Panc1 (cell line): ENCODE data around the gene ACSL1. TPM values are rescaled to one million over a fixed set of nuclear protein-coding genes. Genes with fewer than 3 reads are reported as not detected.

Source experiments
- ATAC-seq: fragments of 200-7000 bp; cut with Tn5 transposase; 2 replicates; pipeline ENCODE4 v1.9.1; 2020; ENCODE audit warnings: mild to moderate bottlenecking, moderate library complexity
- BruUV-seq: library from RNA; stranded (reverse); fragments of 400-500 nt; replicated peaks from 2 replicates; lab custom pipeline; 2021; lab: Mats Ljungman, UMichigan
- CTCF ChIA-PET: fragments of 300-600 bp; sonication (Branson Sonifier 250); formaldehyde crosslinking; loops from one replicate; lab custom pipeline; 2022; ENCODE audit warnings: antibody characterized with exemption; lab: Charles Lee
- POLR2A ChIA-PET: fragments of 300-600 bp; sonication (Branson Sonifier 250); formaldehyde crosslinking; loops from one replicate; lab custom pipeline; 2022; ENCODE audit warnings: antibody characterized with exemption; lab: Charles Lee
- DNase-seq: peaks from one replicate; pipeline ENCODE4 v3.0.0-alpha.2; 2010; ENCODE audit warnings: low read depth, low spot score
- H3K27ac ChIP-seq: 2 replicates; pipeline ENCODE4 v1.5.1; 2011; ENCODE audit warnings: mild to moderate bottlenecking, low read length, inconsistent platforms
- H3K27me3 ChIP-seq: fragments of 200-500 bp; sonication (Bioruptor generic); 2 replicates; pipeline ENCODE4 v1.6.0; 2014; ENCODE audit warnings: low read length, inconsistent platforms; ENCODE audit not compliant: control insufficient read depth, insufficient read depth
- H3K36me3 ChIP-seq: fragments of 200-500 bp; sonication (Bioruptor generic); 2 replicates; pipeline ENCODE4 v1.5.1; 2014; ENCODE audit warnings: inconsistent platforms, mild to moderate bottlenecking, low read length, moderate library complexity; ENCODE audit not compliant: control insufficient read depth, insufficient read depth
- H3K4me1 ChIP-seq: 2 replicates; pipeline ENCODE4 v1.5.1; 2011; ENCODE audit warnings: inconsistent platforms, mild to moderate bottlenecking, low read length, moderate library complexity; ENCODE audit not compliant: control insufficient read depth, insufficient read depth
- H3K4me3 ChIP-seq, 2 experiments: 2 replicates each; pipeline ENCODE4 v1.5.1; 2011 to 2012; ENCODE audit warnings: low read depth in 2 of 2, low read length in 2 of 2, mild to moderate bottlenecking in 2 of 2, inconsistent platforms in 1 of 2, moderate library complexity in 1 of 2
- H3K9me3 ChIP-seq: fragments of 200-500 bp; sonication (Bioruptor generic); 2 replicates; pipeline ENCODE4 v1.5.1; 2014; ENCODE audit warnings: low read depth, mild to moderate bottlenecking, inconsistent platforms, low read length, moderate library complexity; ENCODE audit not compliant: control insufficient read depth, insufficient read depth
- POLR2AphosphoS5 ChIP-seq: IDR thresholded peaks from 2 replicates; pipeline ENCODE4 v1.6.1; 2012; ENCODE audit warnings: mild to moderate bottlenecking, low read depth, low read length, moderate library complexity
- SIN3A ChIP-seq: IDR thresholded peaks from 2 replicates; pipeline ENCODE4 v1.6.1; 2012; ENCODE audit warnings: low read depth, mild to moderate bottlenecking, low read length, moderate library complexity, borderline replicate concordance; ENCODE audit not compliant: insufficient read depth
- TCF7L2 ChIP-seq: IDR thresholded peaks from 2 replicates; pipeline ENCODE4 v1.6.1; 2011; ENCODE audit warnings: mild to moderate bottlenecking, low read depth, low read length, inconsistent platforms
- in situ Hi-C: cut with HindIII; loops from 2 replicates; pipeline ENCODE4 v1.10.0; 2016; ENCODE audit warnings: low sequenced_read_pairs, low pct_unique_long_range_greater_than_20kb
- intact Hi-C: fragments of 100-400 bp; cut with micrococcal nuclease; formaldehyde crosslinking; loops from one replicate; pipeline ENCODE4 v1.10.0; 2022; ENCODE audit not compliant: unreplicated experiment
- total RNA-seq: library from RNA; stranded (reverse); gene quantifications from one replicate; pipeline ENCODE4 v1.2.1, GENCODE V29; 2021; ENCODE audit not compliant: unreplicated experiment
- TF ChIP-seq, protein P1 (sequence below): fragments of 450-650 bp; IDR thresholded peaks from 2 replicates; pipeline ENCODE4 v1.5.1; 2017; ENCODE audit warnings: mild to moderate bottlenecking
- TF ChIP-seq, protein P2 (sequence below), 2 experiments: IDR thresholded peaks; 2 replicates each; pipeline ENCODE4 v1.6.1; 2011 to 2012; ENCODE audit warnings: low read depth in 2 of 2, control low read depth in 1 of 2, low read length in 1 of 2, mild to moderate bottlenecking in 1 of 2, moderate library complexity in 1 of 2; ENCODE audit not compliant: insufficient read depth in 1 of 2

Gene ACSL1
- total RNA-seq, 1 experiment from 2014 or later, result 15.4 TPM

DNA sequence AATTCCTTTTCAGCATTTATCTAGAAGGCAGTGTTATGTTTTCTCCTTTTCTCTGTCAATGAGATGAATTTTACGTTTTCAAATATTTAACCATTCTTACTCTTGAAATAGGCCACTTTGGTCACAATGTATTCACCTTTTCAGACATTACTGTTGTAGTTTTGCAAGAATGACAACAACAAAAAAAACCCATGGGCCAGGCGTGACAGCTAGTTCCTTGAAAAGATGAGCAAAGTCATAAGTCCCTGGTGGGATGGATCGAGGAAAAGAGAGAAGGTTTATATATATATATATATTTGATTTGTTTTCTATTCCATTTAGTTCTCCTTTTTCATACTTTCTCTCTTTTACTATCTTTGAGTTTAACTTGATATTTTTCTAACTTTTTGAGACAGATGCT, 38.1 kb upstream of the ACSL1 start:
- no TSS peak for BruUV-seq
- POLR2A ChIA-PET, result interaction anchor here (0.7 kb wide), 1 partner anchor 79 kb away, joined by 3 read pairs; no protein-coding TSS in a partner anchor
- CTCF ChIA-PET, result no interaction called here

DNA sequence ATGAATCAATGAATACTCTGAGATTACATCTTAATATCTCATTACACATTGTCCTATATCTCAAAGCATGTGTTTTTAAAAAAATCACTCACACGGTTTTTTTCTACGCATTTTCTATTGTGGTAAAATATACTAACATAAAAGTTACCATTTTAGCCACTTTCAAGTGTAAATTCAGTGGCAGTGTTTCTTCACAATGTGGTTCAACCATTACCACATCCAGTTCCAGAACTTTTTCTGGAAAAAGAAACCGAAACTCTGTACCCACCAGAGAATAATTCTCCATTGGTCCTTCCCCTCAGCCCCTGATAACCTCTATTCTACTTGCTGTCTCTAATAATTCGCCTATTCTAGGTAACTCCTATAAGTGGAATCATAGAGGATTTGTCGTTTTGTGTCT, 35.3 kb upstream of the ACSL1 start:
- no peak overlapping the region for H3K27ac ChIP-seq
- ChIA-PET CTCF (no interaction called here), POLR2A (no interaction called here)
- H3K4me1 ChIP-seq, result no peaks in the 10 kb centered on the region
- ATAC-seq (no peak), DNase-seq (no peak)
- in situ Hi-C loops, result no loop called here
- H3K27me3 ChIP-seq, result no peaks in the 10 kb centered on the region; the same call in 1 of the 2 replicates
- BruUV-seq, result no TSS peak
- H3K36me3 ChIP-seq, result no peaks in the 10 kb centered on the region
- H3K9me3 ChIP-seq, result no peaks in the 10 kb centered on the region
- intact Hi-C loops, result no loop called here
- no peak overlapping the region for H3K4me3 ChIP-seq
- TF ChIP-seq, protein P1, sequence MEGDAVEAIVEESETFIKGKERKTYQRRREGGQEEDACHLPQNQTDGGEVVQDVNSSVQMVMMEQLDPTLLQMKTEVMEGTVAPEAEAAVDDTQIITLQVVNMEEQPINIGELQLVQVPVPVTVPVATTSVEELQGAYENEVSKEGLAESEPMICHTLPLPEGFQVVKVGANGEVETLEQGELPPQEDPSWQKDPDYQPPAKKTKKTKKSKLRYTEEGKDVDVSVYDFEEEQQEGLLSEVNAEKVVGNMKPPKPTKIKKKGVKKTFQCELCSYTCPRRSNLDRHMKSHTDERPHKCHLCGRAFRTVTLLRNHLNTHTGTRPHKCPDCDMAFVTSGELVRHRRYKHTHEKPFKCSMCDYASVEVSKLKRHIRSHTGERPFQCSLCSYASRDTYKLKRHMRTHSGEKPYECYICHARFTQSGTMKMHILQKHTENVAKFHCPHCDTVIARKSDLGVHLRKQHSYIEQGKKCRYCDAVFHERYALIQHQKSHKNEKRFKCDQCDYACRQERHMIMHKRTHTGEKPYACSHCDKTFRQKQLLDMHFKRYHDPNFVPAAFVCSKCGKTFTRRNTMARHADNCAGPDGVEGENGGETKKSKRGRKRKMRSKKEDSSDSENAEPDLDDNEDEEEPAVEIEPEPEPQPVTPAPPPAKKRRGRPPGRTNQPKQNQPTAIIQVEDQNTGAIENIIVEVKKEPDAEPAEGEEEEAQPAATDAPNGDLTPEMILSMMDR, result no peak
- TF ChIP-seq SIN3A, result no peak
- TF ChIP-seq POLR2AphosphoS5, result no peak
- no peak for TF ChIP-seq TCF7L2
- TF ChIP-seq, protein P2, sequence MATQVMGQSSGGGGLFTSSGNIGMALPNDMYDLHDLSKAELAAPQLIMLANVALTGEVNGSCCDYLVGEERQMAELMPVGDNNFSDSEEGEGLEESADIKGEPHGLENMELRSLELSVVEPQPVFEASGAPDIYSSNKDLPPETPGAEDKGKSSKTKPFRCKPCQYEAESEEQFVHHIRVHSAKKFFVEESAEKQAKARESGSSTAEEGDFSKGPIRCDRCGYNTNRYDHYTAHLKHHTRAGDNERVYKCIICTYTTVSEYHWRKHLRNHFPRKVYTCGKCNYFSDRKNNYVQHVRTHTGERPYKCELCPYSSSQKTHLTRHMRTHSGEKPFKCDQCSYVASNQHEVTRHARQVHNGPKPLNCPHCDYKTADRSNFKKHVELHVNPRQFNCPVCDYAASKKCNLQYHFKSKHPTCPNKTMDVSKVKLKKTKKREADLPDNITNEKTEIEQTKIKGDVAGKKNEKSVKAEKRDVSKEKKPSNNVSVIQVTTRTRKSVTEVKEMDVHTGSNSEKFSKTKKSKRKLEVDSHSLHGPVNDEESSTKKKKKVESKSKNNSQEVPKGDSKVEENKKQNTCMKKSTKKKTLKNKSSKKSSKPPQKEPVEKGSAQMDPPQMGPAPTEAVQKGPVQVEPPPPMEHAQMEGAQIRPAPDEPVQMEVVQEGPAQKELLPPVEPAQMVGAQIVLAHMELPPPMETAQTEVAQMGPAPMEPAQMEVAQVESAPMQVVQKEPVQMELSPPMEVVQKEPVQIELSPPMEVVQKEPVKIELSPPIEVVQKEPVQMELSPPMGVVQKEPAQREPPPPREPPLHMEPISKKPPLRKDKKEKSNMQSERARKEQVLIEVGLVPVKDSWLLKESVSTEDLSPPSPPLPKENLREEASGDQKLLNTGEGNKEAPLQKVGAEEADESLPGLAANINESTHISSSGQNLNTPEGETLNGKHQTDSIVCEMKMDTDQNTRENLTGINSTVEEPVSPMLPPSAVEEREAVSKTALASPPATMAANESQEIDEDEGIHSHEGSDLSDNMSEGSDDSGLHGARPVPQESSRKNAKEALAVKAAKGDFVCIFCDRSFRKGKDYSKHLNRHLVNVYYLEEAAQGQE (IDR thresholded peaks at IDR 0.05; ENCODE audit: insufficient read depth in 1 of 2, low read depth in 2 of 2, low read length in 1 of 2), result no peak

More for the DNA sequence above, 38.1 kb upstream of the ACSL1 start:
- no peaks in the 10 kb centered on the region; the same call in 1 of the 2 replicates for H3K27me3 ChIP-seq
- H3K4me1 ChIP-seq, result no peaks in the 10 kb centered on the region
- no peak for ATAC-seq
- no peak overlapping the region for H3K4me3 ChIP-seq
- intact Hi-C loops (no loop called here), in situ Hi-C loops (no loop called here)
- DNase-seq, result no peak
- no peaks in the 10 kb centered on the region for H3K9me3 ChIP-seq
- H3K27ac ChIP-seq, result no peak overlapping the region
- H3K36me3 ChIP-seq, result no peaks in the 10 kb centered on the region
- no peak for TF ChIP-seq SIN3A

DNA sequence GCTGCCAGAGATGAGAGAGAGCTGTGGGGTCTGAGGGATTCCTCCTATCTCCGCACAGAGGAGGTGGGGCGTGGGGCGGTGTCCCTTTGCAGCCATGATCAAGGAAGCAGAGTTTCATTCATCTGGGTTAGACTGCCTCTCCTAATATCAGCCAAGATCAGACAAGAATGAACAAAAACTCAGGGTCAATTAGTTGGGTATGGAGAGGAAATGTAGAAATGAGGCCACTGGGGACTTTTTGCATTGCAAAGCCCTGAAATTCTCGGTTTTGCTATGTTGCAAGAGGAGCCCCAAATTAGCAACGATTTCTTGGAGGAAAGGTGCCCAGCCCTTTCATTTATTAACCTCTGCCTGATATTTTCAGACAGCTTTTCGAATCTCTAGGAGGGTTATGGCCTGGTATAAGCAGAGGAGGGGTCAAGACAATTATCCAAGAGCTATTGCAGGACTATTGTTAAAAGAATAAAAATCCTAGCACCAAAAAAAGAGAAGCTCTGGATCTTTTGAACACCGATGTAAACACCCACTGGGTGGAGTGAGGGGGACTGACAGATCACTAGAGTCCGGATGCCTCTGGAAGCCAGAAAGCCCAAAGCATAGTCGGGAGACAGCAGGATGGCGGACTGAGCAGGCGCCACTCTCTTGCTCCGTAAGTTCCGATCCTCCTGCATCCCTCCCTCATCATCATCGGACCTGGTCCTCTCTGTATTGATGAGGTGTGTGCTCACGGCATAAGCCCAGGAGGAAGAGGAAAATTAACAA, 34.4 kb upstream of the ACSL1 start:
- in situ Hi-C loops, result no loop called here
- DNase-seq (no peak), ATAC-seq (no peak)
- BruUV-seq, result no TSS peak
- Histone ChIP-seq H3K36me3 (no peaks in the 10 kb centered on the region), H3K4me1 (no peaks in the 10 kb centered on the region), H3K4me3 (no peak overlapping the region), H3K27ac (no peak overlapping the region), H3K9me3 (no peaks in the 10 kb centered on the region), H3K27me3 (no peaks in the 10 kb centered on the region; the same call in 1 of the 2 replicates)
- POLR2A ChIA-PET, result interaction anchor here (0.5 kb wide), 1 partner anchor 1780 kb away, joined by 3 read pairs; no protein-coding TSS in a partner anchor
- TF ChIP-seq SIN3A (no peak), POLR2AphosphoS5 (no peak), TCF7L2 (no peak)
- TF ChIP-seq, protein P2 (IDR thresholded peaks at IDR 0.05; ENCODE audit: insufficient read depth in 1 of 2, low read depth in 2 of 2, low read length in 1 of 2), result no peak
- TF ChIP-seq, protein P1, result no peak
- intact Hi-C loops, result no loop called here
- CTCF ChIA-PET, result no interaction called here
